Stimulated activated CD8-positive, alpha-beta memory T cell treated with anti-CD3 and anti-CD28 coated beads, Interleukin-15, amount 100 ng/mL, for 4 hours (primary cell): ENCODE data around the gene SLC25A24.
"Not testable (repeated sequence)": the region's sequence is repeated elsewhere in the genome, so short reads cannot be mapped to it uniquely, and the experiment has no call there.

Source experiments
- DNase-seq, 2 donors: peaks; one replicate each; pipeline ENCODE4 v3.0.0-alpha.2; 2020; ENCODE audit warnings: low read depth in 2 of 2

SLC25A24 gene

DNA sequence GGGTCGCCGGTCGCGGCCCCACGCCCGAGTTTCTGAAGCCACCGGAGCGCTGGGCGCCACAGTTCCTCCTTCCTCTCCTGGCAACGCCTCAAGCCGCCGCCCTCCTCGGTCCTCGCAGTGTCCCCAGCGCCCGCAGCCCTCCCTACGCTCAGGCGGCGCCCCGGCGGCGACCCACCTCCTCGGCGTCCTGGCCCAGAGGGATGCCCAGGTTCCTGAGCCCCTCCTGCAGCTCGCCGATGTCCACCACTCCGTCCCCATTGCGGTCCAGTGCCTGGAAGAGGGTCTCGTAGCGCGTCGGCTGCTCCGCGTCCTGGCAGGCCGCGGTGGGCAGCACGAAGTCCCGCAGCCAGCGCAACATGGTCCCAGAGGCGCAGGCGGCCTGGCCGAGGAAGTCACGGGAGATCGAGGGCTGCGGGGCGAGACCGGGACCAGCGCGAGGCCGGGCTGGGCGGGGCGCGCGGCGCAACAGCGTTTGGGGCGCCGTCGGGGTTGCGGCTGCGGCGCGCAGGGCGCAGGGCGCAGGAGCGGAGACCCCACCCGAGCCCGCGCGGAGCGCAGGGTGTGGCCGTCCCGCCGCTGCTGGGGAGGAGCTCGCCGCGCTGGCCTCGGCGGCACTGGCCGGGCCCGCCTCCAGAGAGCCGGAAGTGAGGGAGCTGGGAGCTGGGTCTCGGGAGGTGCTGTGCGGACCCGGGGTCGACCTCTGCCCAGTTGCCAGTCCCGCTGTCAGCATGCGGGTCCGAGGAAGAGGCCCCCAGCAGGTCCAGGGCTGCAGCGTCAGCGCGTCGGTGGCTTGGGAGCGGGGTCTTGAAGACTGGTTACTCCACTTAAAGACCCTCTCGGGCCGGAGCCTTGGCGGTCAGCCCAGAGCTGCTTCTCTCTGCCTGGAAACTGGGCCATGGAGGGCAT lies at the start of gene SLC25A24:
Gene SLC25A24 (minus strand): TSS at position 563 of the 906 bp plus-strand sequence. CDS start 205 bp downstream, at position 358.
- DNase-seq: peak; percentile 19 to 49

GRCh38 chr1:108243976-108244375 lies 43.8 kb upstream of the SLC25A24 start, which contains the start of gene NBPF4:
NBPF4 (minus strand) TSS chr1:108244076; CDS start chr1:108243761, 315 bp downstream.
- DNase-seq: not testable (repeated sequence)

GRCh38 chr1:108239426-108239825 lies 39.3 kb upstream of the SLC25A24 start:
- DNase-seq: not testable (repeated sequence)

DNA sequence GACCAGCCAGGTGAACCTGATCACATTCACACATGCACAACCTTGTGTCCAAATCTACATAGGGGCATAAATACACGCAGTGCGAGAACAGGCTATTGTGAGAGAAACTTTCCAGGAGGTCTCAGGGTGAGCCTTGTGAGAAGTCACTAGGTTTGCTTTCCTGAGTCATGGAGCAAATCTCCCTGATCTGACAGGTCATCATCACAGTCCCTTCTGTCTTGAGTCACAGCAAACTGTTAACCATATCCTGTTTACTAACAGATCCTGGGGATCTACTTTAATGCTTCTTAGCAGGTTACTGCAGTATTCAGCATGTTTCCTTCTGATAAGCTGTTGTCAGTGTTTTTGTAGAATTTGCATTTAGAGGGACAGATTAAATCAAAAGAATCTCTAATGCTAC lies 35.2 kb upstream of the SLC25A24 start:
- DNase-seq: not testable (repeated sequence)

GRCh38 chr1:108232183-108232582 lies 32.0 kb upstream of the SLC25A24 start:
- not testable (repeated sequence) for DNase-seq

GRCh38 chr1:108229976-108230375 lies 29.8 kb upstream of the SLC25A24 start:
- not testable (repeated sequence) for DNase-seq

DNA sequence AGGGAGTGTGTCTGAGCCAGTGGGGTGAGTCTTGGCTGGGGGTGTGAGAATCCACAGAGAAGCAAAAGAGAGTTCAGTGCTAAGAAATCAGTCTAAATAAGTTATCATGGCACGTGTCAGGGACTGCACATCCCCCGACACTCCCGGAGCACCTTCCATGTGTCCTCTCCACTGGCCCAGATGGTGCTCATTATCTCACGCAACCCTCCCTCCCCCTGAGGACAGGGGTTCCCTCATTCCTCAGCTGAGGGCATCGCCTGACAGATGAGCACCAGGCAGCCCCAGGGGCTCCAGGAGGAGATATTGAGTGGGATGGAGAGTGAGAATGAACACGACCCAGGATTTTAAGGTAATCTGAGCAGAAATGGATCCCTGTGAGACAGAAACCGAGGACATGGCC lies 27.6 kb upstream of the SLC25A24 start:
- DNase-seq: not testable (repeated sequence)

- DNase-seq: not testable (repeated sequence)
Observed at GRCh38 chr1:108226855-108227254, 26.7 kb upstream of the SLC25A24 start.

DNA sequence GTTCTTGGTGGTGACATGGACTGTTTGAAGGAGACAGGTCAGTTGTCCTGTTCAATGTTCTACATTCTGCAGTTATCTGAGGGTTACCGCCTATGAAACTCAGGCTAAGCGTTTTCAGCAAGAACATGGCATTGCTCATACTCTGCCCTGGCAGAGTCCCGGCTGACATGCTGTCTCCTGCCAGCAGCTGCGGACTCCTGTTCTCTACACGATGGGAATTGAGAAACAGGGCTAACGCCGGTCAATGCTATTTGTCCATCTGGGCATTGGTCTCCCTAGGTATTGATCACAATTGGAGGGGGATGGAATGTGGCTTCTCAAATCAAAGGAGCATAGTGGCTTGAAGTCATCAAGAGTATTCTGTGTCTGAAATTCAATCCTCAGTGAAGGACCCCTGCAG lies 23.1 kb upstream of the SLC25A24 start:
- not testable (repeated sequence) for DNase-seq

DNA sequence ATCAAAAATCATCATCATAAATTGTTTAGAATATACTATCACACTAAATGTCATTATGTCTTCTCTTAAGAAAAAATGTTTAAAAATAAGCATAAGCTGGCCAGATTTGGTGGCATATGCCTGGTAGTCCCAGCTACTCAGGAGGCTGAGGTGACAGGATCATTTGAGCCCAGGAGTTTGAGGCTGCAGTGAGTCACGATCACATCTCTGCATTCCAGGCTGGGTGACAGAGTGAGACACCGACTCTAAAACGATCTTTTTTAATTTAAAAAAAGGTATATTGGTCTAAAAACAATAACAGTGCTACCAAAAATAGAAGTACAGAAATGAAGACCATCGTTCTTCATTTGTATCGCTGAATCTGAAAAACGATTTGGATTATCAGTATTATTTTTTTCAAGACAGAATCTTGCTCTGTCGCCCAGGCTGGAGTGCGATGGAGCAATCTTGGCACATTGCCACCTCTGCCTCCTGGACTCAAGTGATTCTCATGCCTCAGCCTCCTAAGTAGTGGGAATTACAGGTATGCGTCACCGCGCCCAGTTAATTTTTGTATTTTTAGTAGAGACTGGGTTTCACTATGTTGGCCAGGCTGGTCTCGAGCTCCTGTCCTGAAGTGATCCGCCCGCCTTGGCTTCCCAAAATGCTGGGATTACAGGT lies 17.5 kb upstream of the SLC25A24 start:
- not testable (repeated sequence) for DNase-seq

DNA sequence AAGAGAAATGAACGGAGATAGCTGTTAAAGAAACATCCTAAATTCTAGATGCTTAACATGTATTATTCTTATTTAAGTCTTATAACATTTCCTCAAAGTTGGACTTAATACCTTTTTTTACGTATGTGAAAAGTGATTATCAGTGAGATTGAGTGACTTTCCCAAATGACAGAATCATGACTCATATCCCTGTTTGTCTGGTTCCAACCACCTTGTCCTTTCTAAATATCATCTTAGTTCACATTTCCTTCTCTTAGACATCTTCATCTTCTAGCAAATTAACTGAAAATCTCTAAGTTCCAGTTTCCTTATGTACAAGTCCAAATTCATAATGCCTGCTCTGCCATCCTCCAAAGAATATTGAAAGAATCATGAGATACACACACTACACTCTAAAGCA lies 16.9 kb upstream of the SLC25A24 start:
- DNase-seq: not testable (repeated sequence)

- DNase-seq: not testable (repeated sequence)
Observed at GRCh38 chr1:108216028-108216890, 16.1 kb upstream of the SLC25A24 start.

- not testable (repeated sequence) for DNase-seq
Observed at GRCh38 chr1:108214641-108215465, 14.7 kb upstream of the SLC25A24 start.

- DNase-seq: no peak
Observed at GRCh38 chr1:108211014-108211413, 10.9 kb upstream of the SLC25A24 start.

GRCh38 chr1:108209456-108210108 lies 9.4 kb upstream of the SLC25A24 start:
- DNase-seq: no peak

- no peak for DNase-seq
Observed at GRCh38 chr1:108208724-108209446, 8.7 kb upstream of the SLC25A24 start.

DNA sequence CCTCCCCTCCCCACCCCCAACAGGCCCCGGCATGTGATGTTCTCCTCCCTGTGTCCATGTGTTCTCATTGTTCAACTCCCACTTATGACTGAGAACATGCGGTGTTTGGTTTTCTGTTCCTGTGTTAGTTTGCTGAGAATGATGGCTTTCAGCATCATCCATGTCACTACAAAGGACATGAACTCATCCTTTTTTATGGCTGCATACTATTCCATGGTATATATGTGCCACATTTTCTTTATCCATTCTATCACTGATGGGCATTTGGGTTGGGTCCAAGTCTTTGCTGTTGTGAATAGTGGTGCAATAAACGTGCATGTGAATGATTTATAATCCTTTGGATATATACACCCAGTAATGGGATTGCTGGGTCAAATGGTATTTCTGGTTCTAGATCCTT lies 3.4 kb upstream of the SLC25A24 start:
- DNase-seq: not testable (repeated sequence)

- DNase-seq: no peak
Observed at GRCh38 chr1:108201687-108202086, 1.5 kb upstream of the SLC25A24 start.

DNA sequence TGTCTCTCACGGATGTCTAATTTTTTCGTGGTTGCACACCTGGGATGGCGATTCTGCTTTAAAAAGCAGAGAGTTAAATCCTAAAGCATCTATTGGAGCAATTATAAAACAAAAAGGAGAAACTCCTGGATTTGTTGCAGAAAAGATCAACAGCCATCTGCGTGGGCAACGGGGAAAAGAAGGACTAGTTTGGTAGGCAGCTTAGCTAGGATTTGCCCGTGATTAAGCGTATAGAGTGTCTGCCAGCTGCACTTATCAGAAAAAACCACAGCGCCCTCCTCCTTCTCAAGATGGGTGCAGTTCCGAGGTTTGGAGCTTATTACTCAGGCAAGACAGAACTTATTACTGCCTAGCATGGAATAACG lies 526 bp upstream of the SLC25A24 start:
- DNase-seq: peak in 1 of 2 donors; percentile 26
